Fibroblast of gingiva (primary cell): ENCODE measurements around the gene POU2AF1.
"Not testable (repeated sequence)": the region's sequence is repeated elsewhere in the genome, so short reads cannot be mapped to it uniquely, and the experiment has no call there.

Experiments used
- DNase-seq: peaks from one replicate; pipeline ENCODE4 v3.0.0-alpha.2; 2011; ENCODE audit warnings: low read depth

POU2AF1 gene

DNA sequence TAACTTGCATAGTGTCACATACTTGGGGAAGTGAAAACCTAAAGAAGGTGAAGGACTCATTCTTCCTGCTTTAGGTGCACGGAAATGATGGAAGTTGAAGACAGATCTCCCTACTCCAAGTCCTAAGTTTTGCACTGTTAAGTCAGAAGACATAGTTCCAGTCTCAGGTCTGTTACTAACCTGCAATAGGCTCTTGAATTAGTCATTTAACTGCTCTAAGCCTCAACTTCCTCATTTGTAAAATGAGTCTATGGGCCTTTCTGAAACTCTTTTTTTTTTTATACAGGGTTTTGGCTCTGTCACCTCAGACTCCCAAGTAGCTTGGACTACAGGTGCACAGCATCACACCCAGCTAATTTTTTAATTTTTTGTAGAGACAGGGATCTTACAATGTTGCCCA is 30.8 kb upstream of the POU2AF1 start:
- no peak for DNase-seq

DNA sequence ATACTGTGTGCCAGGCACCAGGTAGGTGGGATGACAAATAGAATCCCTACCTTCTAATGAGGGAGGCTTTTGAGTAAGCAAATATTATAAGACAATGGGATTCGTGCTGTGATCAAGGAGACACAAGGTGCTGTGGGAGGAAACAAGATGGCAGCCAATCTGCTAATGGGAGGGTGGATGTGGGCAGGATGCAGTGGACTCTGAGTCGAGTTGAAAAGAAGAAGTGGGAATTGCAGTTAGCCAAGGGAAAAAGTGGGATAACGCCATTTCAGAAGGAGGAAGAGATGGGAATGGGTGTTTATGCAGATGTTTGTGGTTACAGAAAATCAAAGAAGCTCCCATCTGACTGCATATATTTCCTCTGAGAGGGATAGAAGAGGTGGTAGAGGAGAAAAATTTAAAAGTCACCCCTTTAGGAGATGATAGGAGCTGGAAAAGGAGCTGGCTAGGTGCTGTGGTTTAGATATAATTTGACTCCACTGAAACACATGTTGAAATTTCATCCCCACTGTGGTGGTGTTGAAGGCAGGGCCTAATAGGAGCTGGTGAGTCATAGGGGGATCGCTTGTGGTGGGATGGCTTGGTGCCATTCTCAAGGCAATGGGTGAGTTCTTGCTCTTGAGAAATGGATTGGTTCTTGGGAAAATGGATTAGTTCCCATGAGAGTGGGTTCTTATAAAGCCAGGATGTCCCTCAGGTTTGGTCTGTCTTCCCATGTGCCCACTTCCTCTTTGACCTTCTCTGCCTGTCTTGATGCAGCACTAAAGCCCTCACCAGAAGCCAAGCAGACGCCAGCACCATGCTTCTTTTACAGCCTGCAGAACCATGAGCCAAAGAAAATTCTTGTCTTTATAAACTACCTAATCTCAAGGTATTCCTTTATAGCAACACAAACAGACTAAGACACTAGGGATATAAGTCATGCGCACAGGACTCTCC is 30.0 kb upstream of the POU2AF1 start:
- DNase-seq: peak; percentile 76

DNA sequence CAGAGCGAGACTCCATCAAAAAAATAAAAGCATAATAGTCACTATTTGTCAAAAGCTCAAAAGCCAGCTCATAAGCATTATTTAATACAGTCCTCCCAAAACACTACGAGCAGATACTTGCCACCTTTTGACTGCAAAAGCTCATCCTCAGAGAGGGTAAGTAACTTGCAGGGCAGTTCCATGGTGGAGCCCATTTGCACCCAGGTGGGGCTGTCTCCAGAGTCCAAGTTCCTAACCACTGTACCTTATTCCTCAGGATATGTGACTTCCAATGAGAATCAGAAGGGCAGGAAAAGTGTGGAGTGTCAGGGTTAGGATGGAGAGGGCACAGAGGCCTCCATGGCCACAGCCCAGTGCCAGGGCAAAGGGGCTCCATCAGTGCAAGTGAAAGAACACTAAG is 28.6 kb upstream of the POU2AF1 start:
- no peak for DNase-seq

DNA sequence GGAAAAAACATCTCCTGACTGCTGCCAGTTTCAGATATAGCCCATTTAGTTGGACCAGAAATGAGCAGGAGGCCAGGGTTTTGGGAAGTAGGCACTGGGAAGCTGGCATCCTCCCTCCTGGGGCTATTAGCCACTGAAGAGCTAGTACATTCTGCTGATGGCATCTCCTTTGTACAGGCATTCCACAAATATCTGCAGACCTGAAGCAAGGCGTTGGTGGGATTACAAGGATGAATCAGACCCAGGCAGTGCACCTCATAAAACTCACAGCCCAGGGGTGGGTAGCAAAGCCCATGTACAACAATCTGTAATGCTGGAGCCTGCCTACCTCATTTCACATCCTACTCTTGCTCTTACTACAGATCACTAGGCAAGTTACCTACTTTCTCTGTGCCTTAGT is 27.5 kb upstream of the POU2AF1 start:
- DNase-seq: no peak

DNA sequence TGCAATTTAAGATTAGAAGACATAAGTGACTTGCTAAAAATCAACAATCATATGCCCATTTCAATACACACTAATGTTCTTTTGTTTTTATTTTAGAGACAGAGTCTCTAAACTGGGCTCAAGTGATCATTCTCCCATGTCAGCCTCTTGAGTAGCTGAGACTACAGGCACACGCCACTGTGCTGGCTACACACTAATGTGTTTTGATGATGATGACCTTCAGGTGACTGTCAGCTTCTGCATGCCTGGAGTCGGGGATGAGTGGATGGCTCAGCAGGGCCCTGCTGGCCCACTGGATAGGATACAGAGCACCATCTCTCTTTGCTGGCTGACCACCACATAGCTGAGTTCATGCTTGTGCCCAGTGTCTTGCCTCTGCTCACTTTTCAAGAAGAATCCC is 27.0 kb upstream of the POU2AF1 start:
- no peak for DNase-seq

DNA sequence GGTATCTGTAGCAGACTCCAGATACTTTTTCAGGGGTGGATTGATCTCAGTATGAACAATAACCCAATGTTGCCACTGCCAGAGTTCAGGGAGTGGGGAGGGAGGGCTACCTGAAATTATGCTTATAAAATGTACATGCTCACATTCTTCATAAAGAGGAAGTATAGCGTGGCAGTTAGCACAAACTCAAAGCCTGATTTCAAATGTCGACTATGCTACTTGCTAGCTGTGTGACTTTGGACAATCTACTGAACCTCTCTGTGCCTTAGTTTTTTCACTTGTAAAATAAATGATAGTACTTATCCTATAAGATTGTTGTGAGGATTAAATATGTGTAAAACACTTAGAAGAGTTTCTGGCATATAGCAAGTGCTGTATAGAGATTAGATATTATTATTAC is 26.5 kb upstream of the POU2AF1 start:
- DNase-seq: no peak

DNA sequence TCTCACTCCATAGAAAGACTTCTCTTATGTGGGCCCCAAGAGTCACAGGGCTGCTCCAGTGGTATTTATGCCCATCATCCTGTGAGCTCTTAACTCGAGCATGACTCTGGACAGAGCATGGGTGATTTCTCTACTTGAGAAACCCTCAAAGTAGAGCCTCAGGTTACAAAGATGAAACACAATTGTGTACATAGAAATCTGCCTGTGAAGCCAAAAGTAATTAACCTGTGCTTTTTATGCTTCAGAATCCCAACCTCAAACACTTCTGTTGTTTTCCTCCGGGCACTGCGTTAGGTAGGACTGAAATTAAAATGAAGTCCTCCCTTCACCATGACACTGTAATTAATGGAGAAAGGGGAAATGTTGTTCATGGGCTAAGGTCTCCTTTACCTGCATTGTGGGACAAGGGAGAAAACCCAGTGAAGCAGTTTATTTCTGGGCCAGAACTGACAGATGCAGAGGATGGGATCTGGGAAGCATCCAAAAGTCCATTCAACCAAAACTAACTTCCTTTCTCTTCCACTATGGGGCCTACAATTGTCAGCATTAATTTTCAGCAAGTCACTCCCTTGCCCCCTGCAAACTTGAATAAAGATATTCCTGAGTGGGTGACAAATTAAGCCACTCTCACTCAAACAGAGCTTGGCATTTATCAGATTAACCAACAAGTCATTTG is 24.1 kb upstream of the POU2AF1 start:
- DNase-seq: no peak

DNA sequence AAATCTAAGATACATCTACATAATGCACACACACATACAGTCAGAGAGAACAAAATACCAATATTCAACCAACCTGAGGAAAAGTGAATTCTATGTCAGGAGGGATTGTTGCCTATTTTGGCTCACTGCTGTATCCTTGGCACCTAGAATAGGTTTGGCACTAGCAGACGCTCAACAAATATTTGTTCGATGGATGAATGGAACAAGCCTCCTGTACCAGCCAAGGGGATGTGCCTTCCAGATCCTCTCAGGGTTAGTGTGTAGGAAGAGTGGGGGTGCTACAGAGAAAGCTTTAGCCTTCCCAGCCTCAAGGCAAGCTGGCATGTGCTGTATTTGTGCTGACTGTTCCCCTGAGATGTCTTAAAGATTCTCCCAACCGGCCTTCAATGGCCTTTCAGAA is 23.3 kb upstream of the POU2AF1 start:
- no peak for DNase-seq

DNA sequence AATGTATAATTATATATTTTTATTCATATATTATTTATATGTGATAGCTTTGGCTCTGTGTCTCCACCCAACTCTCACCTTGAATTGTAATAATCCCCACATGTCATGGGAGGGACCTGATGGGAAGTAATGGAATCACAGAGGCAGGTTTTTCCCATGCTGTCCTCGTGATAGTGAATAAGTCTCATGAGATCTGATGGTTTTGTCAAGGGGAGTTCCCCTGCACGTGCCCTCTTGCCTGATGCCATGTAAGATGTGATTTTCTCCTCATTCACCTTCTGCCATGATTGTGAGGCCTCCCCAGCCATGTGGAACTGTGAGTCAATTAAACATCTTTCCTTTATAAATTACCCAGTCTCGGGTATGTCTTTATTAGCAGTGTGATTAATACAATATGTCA is 22.9 kb upstream of the POU2AF1 start:
- DNase-seq: not testable (repeated sequence)

DNA sequence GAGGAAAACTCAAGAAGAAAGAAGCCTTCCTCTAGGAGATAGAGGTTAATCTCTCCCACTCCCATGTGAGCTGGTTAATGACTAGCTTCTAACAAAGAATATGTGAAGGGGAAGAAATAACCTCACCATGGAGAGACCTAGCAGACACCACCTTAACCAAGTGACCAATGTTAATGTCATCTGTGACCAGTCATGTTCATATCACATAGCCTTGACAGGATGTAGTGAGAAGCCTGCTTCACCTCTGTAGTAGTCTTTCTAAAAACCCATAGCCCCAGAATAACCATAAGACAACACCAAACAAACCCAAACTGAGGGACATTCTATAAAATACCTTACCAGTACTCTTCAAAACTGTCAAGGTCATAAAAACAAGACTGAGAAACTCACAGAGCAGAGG is 21.5 kb upstream of the POU2AF1 start:
- no peak for DNase-seq

DNA sequence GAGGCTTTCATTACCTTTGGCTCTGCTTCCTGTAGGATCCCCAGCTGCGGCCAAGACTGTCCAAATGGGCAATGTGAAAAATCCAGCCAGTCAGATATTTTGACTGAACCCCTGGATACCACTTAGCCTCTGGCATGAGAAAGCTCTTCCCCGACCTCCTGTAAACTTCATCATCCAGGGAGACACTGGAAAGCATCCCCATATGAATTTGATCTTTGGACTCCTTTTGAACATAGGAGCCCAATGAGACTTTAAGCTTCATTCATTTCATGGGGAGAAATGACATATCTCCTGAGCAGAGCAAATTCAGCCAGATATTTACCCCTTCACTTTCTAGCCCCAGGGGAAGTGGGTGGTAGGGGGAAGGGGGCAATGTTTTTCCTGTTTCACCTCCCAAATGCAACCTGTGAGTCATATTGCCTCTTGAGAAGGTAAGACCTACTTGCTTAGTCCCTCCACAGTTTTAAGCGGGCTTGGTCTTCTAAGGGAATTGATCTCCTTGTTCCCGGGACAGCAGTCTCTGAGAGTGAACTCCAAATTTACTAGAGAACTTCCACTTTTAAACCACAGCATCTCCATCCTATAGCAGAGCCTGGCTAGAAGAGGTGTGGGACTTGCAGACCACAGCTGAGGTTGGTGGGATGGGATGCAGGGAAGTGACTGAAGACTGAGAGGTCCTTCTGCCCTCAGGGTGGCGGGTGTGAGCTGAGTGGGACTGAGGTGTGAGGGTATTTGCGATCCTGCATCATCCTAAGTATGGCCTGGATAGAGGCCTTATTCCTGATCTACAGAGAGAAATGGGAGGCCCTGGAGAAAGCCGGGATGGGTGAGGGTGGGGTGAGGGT is 20.3 kb upstream of the POU2AF1 start:
- no peak for DNase-seq

DNA sequence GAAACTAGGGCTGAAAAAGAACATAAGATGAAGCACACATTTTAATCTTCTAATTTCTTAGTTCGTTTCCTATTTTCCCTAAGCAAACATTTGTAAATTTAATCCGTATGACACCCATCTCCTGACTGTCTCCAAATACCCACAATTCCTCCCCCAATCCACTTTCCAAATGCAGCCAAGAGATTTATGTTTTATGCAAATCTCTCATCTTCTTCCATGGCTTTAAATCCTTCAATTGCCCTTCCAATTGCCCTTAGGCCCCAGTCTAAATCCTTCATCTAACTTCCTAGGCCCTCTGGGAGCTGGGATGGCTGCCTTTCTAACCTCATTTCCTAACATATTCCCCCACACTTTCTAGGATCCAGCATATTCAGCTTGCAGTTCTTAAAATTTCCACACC is 18.0 kb upstream of the POU2AF1 start:
- no peak for DNase-seq

DNA sequence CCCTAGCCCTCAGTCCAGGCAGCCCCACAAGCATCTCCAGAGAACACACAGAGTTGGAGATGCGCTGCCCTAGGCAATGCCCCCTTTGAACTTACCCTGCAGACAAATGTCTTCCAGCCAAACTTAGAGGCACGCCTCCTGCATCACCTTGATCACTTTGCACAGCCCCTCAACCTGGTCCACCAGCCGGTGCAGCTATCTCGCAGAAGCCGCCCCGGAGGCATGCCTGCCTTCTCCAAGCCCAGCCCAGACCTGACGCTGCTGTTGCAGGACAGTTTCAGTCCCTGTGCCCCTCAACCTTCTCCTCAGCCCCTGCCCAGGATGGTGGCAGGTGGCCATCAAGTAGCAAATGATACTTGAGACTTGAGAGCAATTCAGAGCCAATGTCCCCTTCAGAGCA is 16.7 kb upstream of the POU2AF1 start:
- no peak for DNase-seq

DNA sequence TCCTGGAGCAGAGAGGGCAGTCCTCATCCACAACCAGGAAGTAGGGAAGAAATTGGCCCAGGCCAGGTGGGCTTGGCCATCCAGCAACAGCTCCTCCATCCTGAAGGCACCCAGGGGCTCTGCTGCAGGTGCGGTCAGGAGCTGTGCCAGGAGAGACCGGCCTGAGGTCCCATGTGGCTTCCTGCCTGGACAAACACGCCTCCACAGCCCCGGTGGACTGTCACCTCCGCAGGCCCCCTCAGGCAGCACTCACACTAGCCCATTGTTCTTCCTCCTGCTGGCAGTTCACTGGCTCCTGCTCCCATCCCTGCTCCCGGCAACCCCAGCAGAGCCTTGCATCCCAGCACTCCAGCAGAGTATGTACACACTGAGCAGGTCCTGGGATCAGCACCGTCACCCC is 16.0 kb upstream of the POU2AF1 start:
- no peak for DNase-seq

DNA sequence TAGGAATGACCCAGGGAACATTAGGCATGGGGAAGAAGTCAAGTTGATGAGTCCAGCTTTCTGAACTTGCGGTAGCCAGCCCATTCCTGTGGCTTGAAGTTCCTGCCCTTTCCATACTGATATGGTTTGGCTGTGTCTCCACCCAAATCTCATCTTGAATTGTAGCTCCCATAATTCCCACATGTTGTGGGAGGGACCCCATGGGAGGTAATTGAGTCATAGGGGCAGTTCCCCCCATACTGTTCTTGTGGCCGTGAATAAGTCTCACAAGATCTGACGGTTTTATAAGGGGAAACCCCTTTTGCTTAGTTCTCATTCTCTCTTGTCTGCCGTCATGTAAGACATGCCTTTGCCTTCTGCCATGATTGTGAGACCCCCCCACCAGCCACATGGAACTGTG is 15.1 kb upstream of the POU2AF1 start:
- DNase-seq: not testable (repeated sequence)

DNA sequence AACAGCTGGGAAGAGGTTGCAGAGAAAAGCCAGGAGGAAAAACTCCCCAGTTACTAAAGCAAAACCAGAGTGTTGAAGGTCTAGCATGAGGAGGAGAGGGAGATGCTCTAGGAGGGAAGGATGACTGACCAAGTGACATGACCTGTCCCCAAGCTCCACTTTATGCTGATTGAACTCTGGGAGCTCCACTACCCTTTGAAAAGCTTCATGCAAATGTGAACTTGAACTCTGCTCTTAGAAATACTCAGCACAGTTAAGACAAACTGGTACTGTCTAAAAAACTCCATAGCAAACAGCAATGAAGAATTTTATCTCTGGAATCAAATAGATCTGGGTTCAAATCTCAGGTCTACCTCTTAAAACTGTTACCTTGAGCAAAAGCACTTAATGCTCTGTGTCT is 14.5 kb upstream of the POU2AF1 start:
- DNase-seq: no peak

DNA sequence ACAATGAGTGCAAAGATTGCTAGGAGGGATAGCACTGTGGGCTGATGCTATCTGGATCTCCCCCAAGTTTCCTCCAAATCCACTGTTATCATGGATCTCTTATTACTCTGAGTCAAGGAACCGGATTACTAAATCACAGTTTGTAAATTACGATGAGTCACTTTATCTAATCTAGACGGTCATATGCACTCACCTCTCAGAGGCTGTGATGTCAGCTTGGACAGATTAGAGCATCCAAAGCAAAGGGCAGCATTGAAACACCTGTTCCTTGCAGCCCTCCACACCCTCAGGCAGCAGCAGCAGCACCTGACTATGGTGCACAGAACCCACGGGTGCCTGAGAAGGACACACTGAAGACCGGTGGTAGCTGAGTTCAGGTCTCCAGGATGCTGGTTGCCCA is 14.0 kb upstream of the POU2AF1 start:
- DNase-seq: no peak

DNA sequence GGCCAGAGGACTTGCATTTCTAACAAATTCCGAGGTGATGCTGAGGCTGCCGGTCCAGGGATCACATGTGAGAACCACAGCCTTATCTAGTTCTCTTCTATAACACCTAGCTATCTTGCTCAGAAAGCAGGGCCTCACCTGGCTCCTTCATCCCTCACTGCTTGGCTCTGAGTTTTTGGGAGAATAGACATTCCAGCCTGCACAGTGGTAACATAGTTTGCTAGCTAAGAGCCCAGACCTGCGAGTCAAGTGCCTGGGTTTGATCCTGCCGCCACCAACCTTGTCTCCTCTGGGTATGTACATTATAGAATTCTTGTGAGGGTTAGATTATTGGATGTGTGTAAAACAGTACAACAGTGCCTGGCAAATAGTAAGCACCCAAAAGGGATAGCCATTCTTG is 13.5 kb upstream of the POU2AF1 start:
- no peak for DNase-seq

DNA sequence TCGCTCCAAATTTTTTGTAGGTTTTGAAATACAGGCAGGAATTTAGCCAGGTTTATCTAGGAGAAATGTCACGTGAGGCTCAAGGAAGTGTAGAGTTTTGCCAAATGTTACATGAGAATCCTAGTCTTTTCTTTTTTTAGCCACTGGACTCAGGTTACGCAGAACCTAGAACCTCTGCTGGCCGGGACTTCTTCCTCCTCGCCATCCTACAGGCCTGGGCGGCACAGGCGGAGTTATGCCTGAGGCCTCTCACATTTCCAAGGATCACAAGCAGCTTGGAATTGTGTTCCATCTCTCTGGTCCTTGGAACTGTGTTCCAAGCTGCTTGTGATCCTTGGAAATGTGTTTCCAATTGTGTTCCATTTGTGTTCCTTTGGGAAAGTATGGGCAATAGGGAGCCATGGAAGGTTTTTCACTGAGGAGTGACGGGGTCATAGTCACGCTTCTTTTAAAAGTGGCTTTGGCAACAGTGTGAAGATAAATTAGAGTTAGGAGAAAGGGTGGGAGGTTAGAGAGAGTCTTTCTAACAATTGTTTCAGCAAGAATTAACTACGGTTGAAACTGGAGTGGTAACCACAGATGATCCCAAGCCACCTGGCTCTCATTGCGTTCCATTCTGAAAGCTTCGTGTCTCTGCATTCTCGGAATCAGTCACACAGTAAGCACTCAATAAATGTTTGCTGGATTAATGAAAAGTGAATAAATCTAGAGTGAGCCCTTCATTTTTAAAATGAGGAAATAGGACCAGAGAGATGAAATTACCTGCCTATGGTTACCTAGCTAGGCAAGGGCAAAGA is 12.5 kb upstream of the POU2AF1 start:
- DNase-seq: no peak

DNA sequence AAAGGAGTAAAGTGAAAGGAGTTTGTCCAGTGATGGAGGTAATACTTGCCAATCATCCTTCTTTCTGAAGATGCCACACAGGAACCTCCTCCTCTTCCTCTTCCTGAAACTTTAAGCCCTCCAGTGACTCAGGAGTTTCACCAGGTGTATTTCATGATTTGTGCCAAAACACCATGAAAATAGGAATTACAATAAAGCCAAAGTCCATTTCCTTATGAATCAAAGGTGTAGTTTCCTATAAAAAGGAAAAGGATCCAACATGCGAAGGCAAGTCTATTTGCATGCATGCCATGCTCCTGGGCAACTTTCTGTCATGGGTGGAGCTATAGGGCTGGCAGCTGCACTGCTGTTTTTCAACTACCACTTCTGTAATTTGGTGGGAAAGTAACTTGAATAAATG is 9.8 kb upstream of the POU2AF1 start:
- DNase-seq: no peak

DNA sequence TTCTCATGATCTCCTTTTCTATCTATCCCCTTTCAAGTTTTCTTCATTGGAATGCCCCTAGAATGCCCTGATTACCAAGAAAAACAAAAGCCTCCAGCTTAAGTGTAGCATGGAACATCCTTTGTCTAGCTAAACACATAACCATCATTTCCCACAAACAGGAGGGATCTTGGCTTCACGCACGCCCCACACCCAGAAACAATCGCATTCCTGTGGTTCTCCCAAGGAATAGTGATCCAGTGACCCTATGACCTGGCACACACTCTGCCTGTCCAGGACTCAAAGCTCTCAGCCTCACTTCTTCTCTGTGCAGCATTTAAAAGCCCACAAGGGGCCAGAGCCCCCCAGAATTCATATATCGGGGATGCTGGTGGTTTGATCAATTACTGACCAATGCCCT is 9.3 kb upstream of the POU2AF1 start:
- no peak for DNase-seq

DNA sequence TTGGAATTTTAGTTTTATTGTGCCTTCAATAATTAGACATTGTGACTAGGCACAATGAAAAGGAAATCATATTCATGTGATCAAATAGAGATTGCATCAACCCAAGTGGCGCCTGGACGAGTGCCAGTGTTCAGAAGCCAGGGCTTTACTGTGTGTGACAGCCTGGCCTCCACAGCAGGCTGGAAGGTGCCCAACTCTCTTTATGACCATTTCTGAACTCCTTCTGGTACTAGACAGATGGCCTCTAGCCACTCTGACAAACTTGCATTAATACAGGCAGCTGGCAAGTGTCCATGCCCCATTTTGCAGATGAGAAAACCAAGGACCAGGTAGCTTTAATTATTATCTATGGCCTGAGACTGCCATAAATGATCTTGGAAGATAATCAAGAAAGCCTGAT is 8.3 kb upstream of the POU2AF1 start:
- no peak for DNase-seq
